GM13977 (cell line): Measurements from ENCODE around the gene CAT.

Source experiments
- DNase-seq: peaks from one replicate; pipeline ENCODE4 v3.0.0; 2012; ENCODE audit warnings: low spot score
- in situ Hi-C: fragments of 300-500 bp; cut with MboI; formaldehyde crosslinking; loops from one replicate; pipeline ENCODE4 v1.12.0; 2022; ENCODE audit warnings: low sequenced_read_pairs, low pct_unique_long_range_greater_than_20kb, mixed read lengths, inconsistent platforms; ENCODE audit not compliant: unreplicated experiment
- TF ChIP-seq, protein P1 (sequence below): IDR thresholded peaks from 2 replicates; pipeline ENCODE4 v1.5.1; 2012; ENCODE audit warnings: mild to moderate bottlenecking, control low read depth; ENCODE audit not compliant: insufficient read depth; ENCODE audit errors: extremely low read depth, missing control alignments

Gene CAT

DNA sequence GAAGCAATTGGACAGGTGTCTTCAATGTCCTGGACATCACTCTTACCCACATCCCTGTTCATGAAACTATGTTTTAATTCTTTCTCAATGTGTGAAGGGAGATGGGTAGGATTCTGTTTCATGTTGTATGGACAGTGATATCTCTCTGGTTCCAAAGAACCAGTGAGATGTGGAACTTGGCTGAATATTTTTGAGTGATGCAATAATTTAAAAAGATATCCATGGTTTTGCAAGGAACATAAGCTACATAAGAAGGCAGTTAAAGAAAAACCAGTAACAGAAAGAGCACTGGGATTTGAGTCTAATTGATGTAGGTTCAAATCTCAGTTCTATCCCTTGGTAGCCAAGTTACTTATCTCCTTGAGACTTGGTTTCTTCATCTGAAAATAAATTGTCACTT is 82.5 kb downstream of the CAT start:
- TF ChIP-seq, protein P1, sequence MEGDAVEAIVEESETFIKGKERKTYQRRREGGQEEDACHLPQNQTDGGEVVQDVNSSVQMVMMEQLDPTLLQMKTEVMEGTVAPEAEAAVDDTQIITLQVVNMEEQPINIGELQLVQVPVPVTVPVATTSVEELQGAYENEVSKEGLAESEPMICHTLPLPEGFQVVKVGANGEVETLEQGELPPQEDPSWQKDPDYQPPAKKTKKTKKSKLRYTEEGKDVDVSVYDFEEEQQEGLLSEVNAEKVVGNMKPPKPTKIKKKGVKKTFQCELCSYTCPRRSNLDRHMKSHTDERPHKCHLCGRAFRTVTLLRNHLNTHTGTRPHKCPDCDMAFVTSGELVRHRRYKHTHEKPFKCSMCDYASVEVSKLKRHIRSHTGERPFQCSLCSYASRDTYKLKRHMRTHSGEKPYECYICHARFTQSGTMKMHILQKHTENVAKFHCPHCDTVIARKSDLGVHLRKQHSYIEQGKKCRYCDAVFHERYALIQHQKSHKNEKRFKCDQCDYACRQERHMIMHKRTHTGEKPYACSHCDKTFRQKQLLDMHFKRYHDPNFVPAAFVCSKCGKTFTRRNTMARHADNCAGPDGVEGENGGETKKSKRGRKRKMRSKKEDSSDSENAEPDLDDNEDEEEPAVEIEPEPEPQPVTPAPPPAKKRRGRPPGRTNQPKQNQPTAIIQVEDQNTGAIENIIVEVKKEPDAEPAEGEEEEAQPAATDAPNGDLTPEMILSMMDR, result no peak
- no peak for DNase-seq
- in situ Hi-C loops, result no loop called here
